Loucy (cell line): ENCODE data around the gene MICAL3.

ENCODE experiments used
- H2AFZ ChIP-seq: fragments of 200-600 bp; sonication (generic); 2 replicates; pipeline ENCODE4 v1.6.0; 2016; ENCODE audit warnings: antibody characterized with exemption, mild to moderate bottlenecking, low read length, moderate library complexity
- H3F3A ChIP-seq: fragments of 200-600 bp; 2 replicates; pipeline ENCODE4 v1.6.0; 2016; ENCODE audit warnings: antibody characterized with exemption, low read depth, mild to moderate bottlenecking
- H3K27me3 ChIP-seq: fragments of 200-600 bp; sonication (generic); 2 replicates; pipeline ENCODE4 v1.6.1; 2014; ENCODE audit warnings: low read length, mild to moderate bottlenecking; ENCODE audit not compliant: insufficient read depth, poor library complexity, severe bottlenecking
- H3K36me3 ChIP-seq: fragments of 200-600 bp; sonication (generic); 2 replicates; pipeline ENCODE4 v1.6.1; 2016; ENCODE audit warnings: low read length; ENCODE audit not compliant: insufficient read depth
- H3K4me1 ChIP-seq: fragments of 200-600 bp; sonication (generic); 2 replicates; pipeline ENCODE4 v1.5.1; 2014; ENCODE audit warnings: low read length, mild to moderate bottlenecking; ENCODE audit not compliant: insufficient read depth, poor library complexity, severe bottlenecking
- H3K4me2 ChIP-seq: fragments of 200-600 bp; sonication (generic); 2 replicates; pipeline ENCODE4 v1.6.0; 2014; ENCODE audit warnings: antibody characterized with exemption, low read length, low read depth, mild to moderate bottlenecking; ENCODE audit not compliant: poor library complexity, severe bottlenecking
- H3K4me3 ChIP-seq: fragments of 200-600 bp; sonication (generic); 2 replicates; pipeline ENCODE4 v1.5.1; 2014; ENCODE audit warnings: low read length, mild to moderate bottlenecking, mixed read lengths; ENCODE audit not compliant: poor library complexity, severe bottlenecking
- H3K79me2 ChIP-seq: fragments of 200-600 bp; sonication (generic); 2 replicates; pipeline ENCODE4 v1.6.1; 2014; ENCODE audit warnings: low read length; ENCODE audit not compliant: insufficient read depth
- H3K9ac ChIP-seq: fragments of 200-600 bp; sonication (generic); 2 replicates; pipeline ENCODE4 v1.6.0; 2014; ENCODE audit warnings: mild to moderate bottlenecking, low read depth, low read length, moderate library complexity; ENCODE audit not compliant: poor library complexity, severe bottlenecking
- H3K9me2 ChIP-seq: fragments of 200-600 bp; sonication (generic); replicated peaks from 2 replicates; pipeline ENCODE4 v1.6.1; 2016; ENCODE audit warnings: low read depth, low read length, mixed read lengths
- H3K9me3 ChIP-seq: fragments of 200-600 bp; sonication (generic); 2 replicates; pipeline ENCODE4 v1.6.1; 2014; ENCODE audit warnings: mild to moderate bottlenecking, antibody characterized with exemption, low read length, low read depth; ENCODE audit not compliant: insufficient read depth
- H4K20me1 ChIP-seq: fragments of 200-600 bp; sonication (generic); 2 replicates; pipeline ENCODE4 v1.6.0; 2014; ENCODE audit warnings: antibody characterized with exemption, low read length, mild to moderate bottlenecking; ENCODE audit not compliant: insufficient read depth, poor library complexity, severe bottlenecking
- EZH2phosphoT487 ChIP-seq: fragments of 200-600 bp; IDR thresholded peaks from 2 replicates; pipeline ENCODE4 v1.6.1; 2018; ENCODE audit warnings: antibody characterized with exemption, mild to moderate bottlenecking, moderate library complexity, borderline replicate concordance
- TF ChIP-seq, protein P1 (sequence below): fragments of 200-600 bp; sonication (generic); conservative IDR thresholded peaks from 2 replicates; pipeline ENCODE4 v1.5.1; 2014; ENCODE audit warnings: mild to moderate bottlenecking, antibody characterized with exemption, low read length

MICAL3 gene

DNA sequence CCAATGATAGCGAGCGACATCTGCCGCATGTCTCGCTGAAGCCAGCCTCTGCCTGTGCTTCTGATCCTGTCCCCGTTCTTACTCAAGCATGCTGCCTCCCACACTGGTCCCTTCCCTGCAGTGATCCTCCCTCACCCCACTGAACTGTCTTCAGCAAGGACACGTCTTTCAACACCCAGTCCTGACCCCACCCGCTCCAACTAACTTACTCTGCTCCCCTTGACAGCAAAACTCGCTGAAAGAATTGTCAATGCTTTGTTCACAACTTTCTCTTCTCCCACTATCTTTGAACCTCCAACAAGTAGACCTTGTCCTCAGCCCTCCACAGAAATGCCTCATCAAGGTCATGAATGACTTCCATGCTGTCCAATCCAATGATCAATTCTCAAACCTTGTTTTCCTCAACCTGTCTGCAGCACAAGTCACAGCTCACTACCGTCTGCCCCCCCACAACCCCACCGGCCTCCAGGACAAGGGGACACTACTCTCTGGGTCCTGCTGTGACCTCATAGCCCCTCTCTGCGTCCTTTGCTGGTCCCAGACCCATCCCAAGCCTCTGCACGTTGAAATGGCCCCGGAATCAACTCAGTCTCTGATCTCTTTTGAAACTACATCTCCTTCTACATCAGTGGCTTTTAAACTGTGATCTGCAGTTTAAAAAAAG is 108.0 kb downstream of the MICAL3 start:
- Histone ChIP-seq H3K79me2 (peaks cover 95% of the 10 kb centered on the region), H3K4me3 (no peak overlapping the region), H4K20me1 (peaks cover 15% of the 10 kb centered on the region), H3K27me3 (no peaks in the 10 kb centered on the region), H2AFZ (no peak overlapping the region), H3K9me3 (no peaks in the 10 kb centered on the region), H3K4me2 (no peak overlapping the region), H3F3A (no peaks in the 10 kb centered on the region), H3K36me3 (no peaks in the 10 kb centered on the region), H3K9ac (no peak overlapping the region), H3K4me1 (peaks cover 17% of the 10 kb centered on the region), H3K9me2 (no peaks in the 10 kb centered on the region)
- TF ChIP-seq, protein P1, sequence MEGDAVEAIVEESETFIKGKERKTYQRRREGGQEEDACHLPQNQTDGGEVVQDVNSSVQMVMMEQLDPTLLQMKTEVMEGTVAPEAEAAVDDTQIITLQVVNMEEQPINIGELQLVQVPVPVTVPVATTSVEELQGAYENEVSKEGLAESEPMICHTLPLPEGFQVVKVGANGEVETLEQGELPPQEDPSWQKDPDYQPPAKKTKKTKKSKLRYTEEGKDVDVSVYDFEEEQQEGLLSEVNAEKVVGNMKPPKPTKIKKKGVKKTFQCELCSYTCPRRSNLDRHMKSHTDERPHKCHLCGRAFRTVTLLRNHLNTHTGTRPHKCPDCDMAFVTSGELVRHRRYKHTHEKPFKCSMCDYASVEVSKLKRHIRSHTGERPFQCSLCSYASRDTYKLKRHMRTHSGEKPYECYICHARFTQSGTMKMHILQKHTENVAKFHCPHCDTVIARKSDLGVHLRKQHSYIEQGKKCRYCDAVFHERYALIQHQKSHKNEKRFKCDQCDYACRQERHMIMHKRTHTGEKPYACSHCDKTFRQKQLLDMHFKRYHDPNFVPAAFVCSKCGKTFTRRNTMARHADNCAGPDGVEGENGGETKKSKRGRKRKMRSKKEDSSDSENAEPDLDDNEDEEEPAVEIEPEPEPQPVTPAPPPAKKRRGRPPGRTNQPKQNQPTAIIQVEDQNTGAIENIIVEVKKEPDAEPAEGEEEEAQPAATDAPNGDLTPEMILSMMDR, result no peak
- TF ChIP-seq EZH2phosphoT487, result no peak

DNA sequence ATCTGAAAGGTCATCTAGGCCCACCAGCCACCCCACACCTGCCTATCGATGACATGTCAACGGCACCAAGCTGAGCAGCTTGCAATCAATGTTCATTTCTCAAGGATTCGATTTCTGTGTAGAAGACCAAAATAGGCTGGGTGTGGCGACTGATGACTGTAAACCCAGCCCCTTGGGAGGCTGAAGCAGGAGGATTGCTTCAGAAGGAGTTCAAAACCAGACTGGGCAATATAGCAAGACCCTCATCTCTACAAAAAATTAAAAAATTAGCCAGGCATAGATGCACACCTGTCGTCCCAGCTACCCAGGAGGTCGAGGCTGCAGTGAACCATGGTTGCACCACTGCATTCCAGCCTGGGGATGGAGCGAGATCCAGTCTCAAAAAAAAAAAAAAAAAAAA is 108.7 kb downstream of the MICAL3 start:
- no peak for TF ChIP-seq EZH2phosphoT487
- TF ChIP-seq, protein P1, result no peak
- H3K4me3 ChIP-seq, result no peak overlapping the region
- H3K9me3 ChIP-seq, result no peaks in the 10 kb centered on the region
- peaks cover 96% of the 10 kb centered on the region for H3K79me2 ChIP-seq
- H3K4me2 ChIP-seq, result no peak overlapping the region
- no peak overlapping the region for H2AFZ ChIP-seq
- H3K4me1 ChIP-seq, result peaks cover 17% of the 10 kb centered on the region
- H3K27me3 ChIP-seq, result no peaks in the 10 kb centered on the region
- no peaks in the 10 kb centered on the region for H3F3A ChIP-seq
- H3K9ac ChIP-seq, result no peak overlapping the region
- H4K20me1 ChIP-seq, result peaks cover 20% of the 10 kb centered on the region
- H3K9me2 ChIP-seq, result no peaks in the 10 kb centered on the region
- H3K36me3 ChIP-seq, result no peaks in the 10 kb centered on the region

DNA sequence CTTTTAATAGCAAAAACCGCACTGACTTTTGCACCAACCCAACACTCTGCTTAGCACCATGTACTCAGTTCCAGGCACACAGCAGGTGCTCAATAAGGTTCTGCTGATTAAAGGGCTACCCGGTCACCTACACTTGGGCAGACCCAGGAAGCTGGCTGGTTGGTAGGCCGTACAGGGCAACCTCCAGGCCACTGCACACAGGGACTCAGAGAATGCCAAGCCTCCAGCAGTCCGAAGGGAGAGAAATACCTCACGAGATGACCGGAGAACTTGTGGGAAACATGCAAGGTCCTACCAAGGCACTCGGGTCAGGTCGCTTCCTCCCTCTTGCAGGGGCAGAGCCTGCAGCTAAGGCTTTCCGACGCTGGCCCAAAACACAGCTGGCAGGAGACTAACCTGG is 109.2 kb downstream of the MICAL3 start:
- Histone ChIP-seq H3F3A (no peaks in the 10 kb centered on the region), H3K36me3 (no peaks in the 10 kb centered on the region), H2AFZ (no peak overlapping the region), H3K9me2 (no peaks in the 10 kb centered on the region), H3K4me2 (no peak overlapping the region), H3K9ac (no peak overlapping the region), H3K4me3 (no peak overlapping the region), H3K27me3 (no peaks in the 10 kb centered on the region), H3K79me2 (peaks cover 96% of the 10 kb centered on the region), H3K9me3 (no peaks in the 10 kb centered on the region), H4K20me1 (peaks cover 20% of the 10 kb centered on the region), H3K4me1 (peaks cover 17% of the 10 kb centered on the region)
- TF ChIP-seq EZH2phosphoT487, result no peak
- TF ChIP-seq, protein P1, result no peak
